Measurements from ENCODE around the gene MYO1E. TPM values are rescaled to one million over a fixed set of nuclear protein-coding genes. Genes with fewer than 3 reads are reported as not detected.

MYO1E gene
- total and polyA plus RNA-seq, 2 of the 8 experiments (the other 6 are each of a cell fraction or from before 2014, with no cell fraction given), result 19.6 to 142 TPM

GRCh38 chr15:59174151-59174834 is 198.4 kb downstream of the MYO1E start:
- FAIRE-seq (no peak), DNase-seq (ENCODE audit: low read depth in 1 of 2, low spot score in 2 of 2) (no peak)
- H4K20me1 ChIP-seq (replicated peaks in 1 of 2; ENCODE audit: control insufficient read depth in 1 of 2, insufficient read depth in 2 of 2, low read length in 2 of 2), result peaks cover 0 to 1% of the 10 kb centered on the region in 2 experiments
- no peak overlapping the region for H3K23ac ChIP-seq (ENCODE audit: insufficient read length)
- H3K79me2 ChIP-seq (ENCODE audit: control insufficient read depth in 1 of 2, insufficient read depth in 2 of 2, low read length in 2 of 2), result no peaks in the 10 kb centered on the region
- TF ChIP-seq HDAC6 (IDR thresholded peaks at IDR 0.05; ENCODE audit: low read depth, low read length) (no peak), GABPA (IDR thresholded peaks at IDR 0.05; ENCODE audit: borderline replicate concordance, insufficient read depth, low read length) (no peak), CEBPB (IDR thresholded peaks at IDR 0.05; ENCODE audit: low read depth, low read length) (no peak), CHD2 (IDR thresholded peaks at IDR 0.05; ENCODE audit: low read length) (no peak), JUN (IDR thresholded peaks at IDR 0.05; ENCODE audit: low read depth, low read length) (no peak), EP300 (IDR thresholded peaks at IDR 0.05; ENCODE audit: borderline replicate concordance in 1 of 2, low read depth in 2 of 2, low read length in 2 of 2) (no peak)
- H3K27ac ChIP-seq (ENCODE audit: low read depth, low read length), result no peak overlapping the region
- no peak overlapping the region for H2BK5ac ChIP-seq (ENCODE audit: low read depth, low read length)
- no peak overlapping the region for H2BK120ac ChIP-seq (replicated peaks; ENCODE audit: low read depth, low read length)
- peaks cover 2 to 32% (median 9%) of the 10 kb centered on the region in 4 experiments; a peak in 5 of 8 replicates for H3K36me3 ChIP-seq (ENCODE audit: control insufficient read depth in 2 of 4, insufficient read depth in 4 of 4, low read length in 3 of 4)
- 86% methylated on average over 12 of the region's 12 CpGs; no CpG with 5 or more reads in 1 of the 2 experiments for WGBS, 2 experiments (ENCODE audit: extremely low coverage in 1 of 2, insufficient coverage in 1 of 2, insufficient read length in 1 of 2, insufficient replicate concordance in 2 of 2, low coverage in 1 of 2, low lambda C conversion rate in 2 of 2, missing lambda C conversion rate in 1 of 2)
- no peak overlapping the region for H3K56ac ChIP-seq (replicated peaks; ENCODE audit: insufficient read length, low read depth, low read length)
- H2AFZ ChIP-seq (ENCODE audit: low read length), result no peak overlapping the region
- H2AK5ac ChIP-seq (ENCODE audit: low read depth, low read length), result no peak overlapping the region
- H2BK20ac ChIP-seq (ENCODE audit: low read length), result no peak overlapping the region
- no peak overlapping the region for H3K9ac ChIP-seq (replicated peaks in 1 of 4; ENCODE audit: extremely low read depth in 1 of 4, low read depth in 3 of 4, low read length in 3 of 4)
- H2BK12ac ChIP-seq (ENCODE audit: low read depth, low read length), result no peak overlapping the region
- H3K27me3 ChIP-seq (replicated peaks in 1 of 4; ENCODE audit: control insufficient read depth in 3 of 4, extremely low read depth in 1 of 4, insufficient read depth in 3 of 4, low read length in 3 of 4), result no peaks in the 10 kb centered on the region
- H3K4ac ChIP-seq (replicated peaks; ENCODE audit: insufficient read length, low read depth, low read length), result no peak overlapping the region
- H3K4me2 ChIP-seq (ENCODE audit: insufficient read depth in 1 of 2, low read depth in 2 of 2, low read length in 2 of 2), result no peak overlapping the region
- ChIA-PET CTCF (ENCODE audit: partially characterized antibody) (interaction anchor here (0.6 to 2.3 kb wide), 23 partner anchors 12 to 356 kb away, joined by 3 to 23 read pairs (median 4); no protein-coding TSS in a partner anchor), POLR2A (ENCODE audit: partially characterized antibody) (interaction anchor here (0.9 kb wide), 1 partner anchor 319 kb away, joined by 3 read pairs; no protein-coding TSS in a partner anchor)
- H3K23me2 ChIP-seq (ENCODE audit: low read depth, low read length), result no peaks in the 10 kb centered on the region
- no peak overlapping the region for H3K18ac ChIP-seq (ENCODE audit: extremely low read depth, low read length)
- no peak overlapping the region for H3K14ac ChIP-seq (ENCODE audit: insufficient read length)
- H4K5ac ChIP-seq (ENCODE audit: insufficient read length, low read depth, low read length), result no peak overlapping the region
- no peaks in the 10 kb centered on the region for H3K79me1 ChIP-seq (ENCODE audit: low read depth, low read length)
- H4K91ac ChIP-seq (replicated peaks; ENCODE audit: insufficient read length, low read length), result no peak overlapping the region
- no peaks in the 10 kb centered on the region for H3K9me3 ChIP-seq (ENCODE audit: insufficient read depth in 2 of 2, low read depth in 1 of 2, low read length in 1 of 2)
- H4K8ac ChIP-seq (ENCODE audit: extremely low read depth, insufficient read depth, low read length), result no peak overlapping the region
- H3K4me3 ChIP-seq (ENCODE audit: extremely low read depth in 1 of 4, insufficient read depth in 2 of 4, low read depth in 3 of 4, low read length in 4 of 4), result no peak overlapping the region
- no peaks in the 10 kb centered on the region for H3K4me1 ChIP-seq (replicated peaks in 1 of 4; ENCODE audit: control insufficient read depth in 3 of 4, insufficient read depth in 4 of 4, low read length in 3 of 4)
- no peak overlapping the region for H2BK15ac ChIP-seq (ENCODE audit: low read length)
